IPS-18c (cell line): ENCODE results near the gene ANKRD50.

ENCODE experiments used
- H3K4me3 ChIP-seq: 2 replicates; pipeline ENCODE4 v1.7.0; 2013; ENCODE audit warnings: low read depth, mild to moderate bottlenecking, low read length, moderate library complexity; ENCODE audit not compliant: insufficient read depth
- H3K9me3 ChIP-seq: one replicate; pipeline ENCODE4 v1.6.1; 2013; ENCODE audit warnings: mild to moderate bottlenecking, low read length, moderate library complexity; ENCODE audit not compliant: control insufficient read depth, insufficient read depth

Gene ANKRD50

GRCh38 chr4:124712372-124713184 lies at the start of gene ANKRD50:
Gene ANKRD50, minus strand, starts transcription at chr4:124712732. Its CDS starts 2,221 bp downstream, at chr4:124710511.
- Histone ChIP-seq H3K9me3 (peaks cover 2% of the 10 kb centered on the region), H3K4me3 (peak within 1 kb of the TSS; percentile 90)

- H3K9me3 ChIP-seq, result no peaks in the 10 kb centered on the region
- H3K4me3 ChIP-seq, result no peak overlapping the region
These were observed 44.6 kb upstream of the ANKRD50 start for GRCh38 chr4:124757126-124757525.

GRCh38 chr4:124754681-124755080 lies 42.1 kb upstream of the ANKRD50 start:
- Histone ChIP-seq H3K9me3 (no peaks in the 10 kb centered on the region), H3K4me3 (no peak overlapping the region)

GRCh38 chr4:124753941-124754581 lies 41.5 kb upstream of the ANKRD50 start:
- Histone ChIP-seq H3K4me3 (no peak overlapping the region), H3K9me3 (no peaks in the 10 kb centered on the region)

- Histone ChIP-seq H3K4me3 (no peak overlapping the region), H3K9me3 (no peaks in the 10 kb centered on the region)
These were observed 36.9 kb upstream of the ANKRD50 start for GRCh38 chr4:124749421-124749820.

- no peak overlapping the region for H3K4me3 ChIP-seq
- H3K9me3 ChIP-seq, result no peaks in the 10 kb centered on the region
These were observed 36.4 kb upstream of the ANKRD50 start for GRCh38 chr4:124748965-124749364.

GRCh38 chr4:124745985-124746801 lies 33.7 kb upstream of the ANKRD50 start:
- Histone ChIP-seq H3K4me3 (no peak overlapping the region), H3K9me3 (no peaks in the 10 kb centered on the region)

- Histone ChIP-seq H3K4me3 (no peak overlapping the region), H3K9me3 (no peaks in the 10 kb centered on the region)
These were observed 31.2 kb upstream of the ANKRD50 start for GRCh38 chr4:124743711-124744110.

- no peak overlapping the region for H3K4me3 ChIP-seq
- H3K9me3 ChIP-seq, result no peaks in the 10 kb centered on the region
These were observed 28.0 kb upstream of the ANKRD50 start for GRCh38 chr4:124740501-124740900.

GRCh38 chr4:124738994-124739393 lies 26.5 kb upstream of the ANKRD50 start:
- peak overlapping the region; percentile 25; the same call in 1 of the 2 replicates for H3K4me3 ChIP-seq
- no peaks in the 10 kb centered on the region for H3K9me3 ChIP-seq

- Histone ChIP-seq H3K9me3 (no peaks in the 10 kb centered on the region), H3K4me3 (no peak overlapping the region)
These were observed 25.1 kb upstream of the ANKRD50 start for GRCh38 chr4:124737619-124738018.

GRCh38 chr4:124736526-124736925 lies 24.0 kb upstream of the ANKRD50 start:
- H3K9me3 ChIP-seq, result no peaks in the 10 kb centered on the region
- H3K4me3 ChIP-seq, result no peak overlapping the region

- Histone ChIP-seq H3K4me3 (no peak overlapping the region), H3K9me3 (no peaks in the 10 kb centered on the region)
These were observed 14.9 kb upstream of the ANKRD50 start for GRCh38 chr4:124727331-124727890.

- no peaks in the 10 kb centered on the region for H3K9me3 ChIP-seq
- no peak overlapping the region for H3K4me3 ChIP-seq
These were observed 13.7 kb upstream of the ANKRD50 start for GRCh38 chr4:124726269-124726668.

- no peak overlapping the region for H3K4me3 ChIP-seq
These were observed 9.5 kb upstream of the ANKRD50 start for GRCh38 chr4:124722071-124722470.

GRCh38 chr4:124717101-124717500 lies 4.6 kb upstream of the ANKRD50 start:
- H3K4me3 ChIP-seq, result no peak overlapping the region
- H3K9me3 ChIP-seq, result peaks cover 2% of the 10 kb centered on the region

More at GRCh38 chr4:124722071-124722470, 9.5 kb upstream of the ANKRD50 start:
- no peaks in the 10 kb centered on the region for H3K9me3 ChIP-seq

GRCh38 chr4:124713185-124713592 lies 657 bp upstream of the ANKRD50 start:
- peak overlapping the region; percentile 56; the same call in 1 of the 2 replicates for H3K4me3 ChIP-seq
- H3K9me3 ChIP-seq, result peaks cover 2% of the 10 kb centered on the region
